Astrocyte (in vitro differentiated cells and primary cell): ENCODE data around the gene ACKR3. TPM values are rescaled to one million over a fixed set of nuclear protein-coding genes. Genes with fewer than 3 reads are reported as not detected.

Source experiments
- DNase-seq: peaks from one replicate; pipeline ENCODE4 v3.0.0-alpha.2; 2010; ENCODE audit warnings: low read depth
- FAIRE-seq: peaks from 2 replicates; lab custom pipeline; 2011; peaks lifted over from hg19 to GRCh38; lab: Jason Lieb, UNC
- H2AFZ ChIP-seq: 2 replicates; pipeline ENCODE4 v1.6.0; 2012; ENCODE audit warnings: low read depth, low read length, inconsistent platforms
- H3K27ac ChIP-seq: 2 replicates; pipeline ENCODE4 v1.5.1; 2011; ENCODE audit warnings: low read depth, low read length, inconsistent platforms
- H3K27me3 ChIP-seq: 2 replicates; pipeline ENCODE4 v1.6.0; 2011; ENCODE audit warnings: low read length, inconsistent platforms; ENCODE audit not compliant: insufficient read depth
- H3K36me3 ChIP-seq: 2 replicates; pipeline ENCODE4 v1.5.1; 2011; ENCODE audit warnings: low read length, inconsistent platforms; ENCODE audit not compliant: insufficient read depth
- H3K4me1 ChIP-seq: 2 replicates; pipeline ENCODE4 v1.5.1; 2011; ENCODE audit warnings: low read length, inconsistent platforms; ENCODE audit not compliant: insufficient read depth
- H3K4me2 ChIP-seq: 2 replicates; pipeline ENCODE4 v1.6.0; 2012; ENCODE audit warnings: low read length, inconsistent platforms
- H3K4me3 ChIP-seq: 2 replicates; pipeline ENCODE4 v1.5.1; 2011; ENCODE audit warnings: low read depth, mild to moderate bottlenecking, low read length, inconsistent platforms; ENCODE audit not compliant: insufficient read depth
- H3K79me2 ChIP-seq: 2 replicates; pipeline ENCODE4 v1.6.0; 2012; ENCODE audit warnings: mild to moderate bottlenecking, low read length, inconsistent platforms; ENCODE audit not compliant: insufficient read depth
- H3K9ac ChIP-seq: 2 replicates; pipeline ENCODE4 v1.6.0; 2012; ENCODE audit warnings: mild to moderate bottlenecking, low read length, inconsistent platforms
- H3K9me3 ChIP-seq: 2 replicates; pipeline ENCODE4 v1.5.1; 2012; ENCODE audit warnings: low read depth, mild to moderate bottlenecking, low read length, inconsistent platforms; ENCODE audit not compliant: insufficient read depth
- H4K20me1 ChIP-seq: 2 replicates; pipeline ENCODE4 v1.6.0; 2012; ENCODE audit warnings: low read length, inconsistent platforms; ENCODE audit not compliant: insufficient read depth
- H3K27ac Mint-ChIP-seq: one replicate; pipeline ENCODE4 v1.8.0; 2021; ENCODE audit warnings: mild to moderate bottlenecking, mixed read lengths; ENCODE audit not compliant: unreplicated experiment
- H3K27me3 Mint-ChIP-seq: one replicate; pipeline ENCODE4 v1.8.0; 2021; ENCODE audit warnings: low read depth, mixed read lengths; ENCODE audit not compliant: unreplicated experiment
- H3K36me3 Mint-ChIP-seq: one replicate; pipeline ENCODE4 v1.8.0; 2021; ENCODE audit warnings: low read depth, mixed read lengths; ENCODE audit not compliant: unreplicated experiment
- H3K4me1 Mint-ChIP-seq: one replicate; pipeline ENCODE4 v1.8.0; 2021; ENCODE audit warnings: low read depth, mixed read lengths; ENCODE audit not compliant: unreplicated experiment
- H3K4me3 Mint-ChIP-seq: one replicate; pipeline ENCODE4 v1.8.0; 2021; ENCODE audit warnings: mild to moderate bottlenecking, moderate library complexity, mixed read lengths; ENCODE audit not compliant: unreplicated experiment
- H3K9me3 Mint-ChIP-seq: one replicate; pipeline ENCODE4 v1.8.0; 2021; ENCODE audit warnings: mild to moderate bottlenecking, mixed read lengths; ENCODE audit not compliant: unreplicated experiment
- EZH2 ChIP-seq: IDR thresholded peaks from 2 replicates; pipeline ENCODE4 v1.6.1; 2012; ENCODE audit warnings: mild to moderate bottlenecking, low read length, inconsistent platforms; ENCODE audit not compliant: insufficient read depth
- total RNA-seq: library from RNA; stranded (reverse); gene quantifications from 2 replicates; pipeline ENCODE4 v1.2.1, GENCODE V29; 2021
- TF ChIP-seq, protein P1 (sequence below): IDR thresholded peaks from 2 replicates; pipeline ENCODE4 v1.5.1; 2011; ENCODE audit warnings: low read depth, mild to moderate bottlenecking, inconsistent platforms, low read length, moderate library complexity; ENCODE audit not compliant: insufficient read depth

The ACKR3 gene
- total RNA-seq, 1 donor from 2014 or later: 72.7 TPM

DNA sequence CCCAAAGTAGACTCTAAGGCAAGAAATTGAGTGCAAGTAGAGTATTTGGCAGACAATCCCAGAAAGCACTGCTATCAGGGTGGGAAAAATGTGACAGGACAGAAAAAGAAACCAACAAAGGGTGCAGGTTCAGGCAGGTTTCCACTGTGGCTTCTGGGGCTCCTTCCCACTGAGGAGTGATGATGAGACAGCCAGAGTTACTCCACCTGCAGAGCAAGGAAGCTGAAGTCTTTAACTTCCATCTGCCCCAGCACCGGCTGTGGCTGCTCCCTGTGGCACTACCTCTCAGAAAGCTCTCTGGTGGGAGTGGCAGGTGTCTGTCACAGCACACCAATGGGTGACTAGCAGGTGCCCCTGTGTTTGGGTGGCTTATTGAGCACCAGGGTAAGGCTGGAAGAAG, 37.6 kb upstream of the ACKR3 start:
- H3K4me1 Mint-ChIP-seq: peaks cover 25% of the 10 kb centered on the region
- peaks cover 4% of the 10 kb centered on the region for H3K9me3 Mint-ChIP-seq
- Histone ChIP-seq H2AFZ (no peak overlapping the region), H3K4me2 (no peak overlapping the region), H3K4me1 (peaks cover 13% of the 10 kb centered on the region), H3K27me3 (no peaks in the 10 kb centered on the region), H3K9me3 (no peaks in the 10 kb centered on the region), H4K20me1 (no peaks in the 10 kb centered on the region), H3K27ac (no peak overlapping the region), H3K79me2 (no peaks in the 10 kb centered on the region), H3K4me3 (no peak overlapping the region), H3K9ac (no peak overlapping the region), H3K36me3 (no peaks in the 10 kb centered on the region)
- no peak overlapping the region for H3K27ac Mint-ChIP-seq
- TF ChIP-seq, protein P1, sequence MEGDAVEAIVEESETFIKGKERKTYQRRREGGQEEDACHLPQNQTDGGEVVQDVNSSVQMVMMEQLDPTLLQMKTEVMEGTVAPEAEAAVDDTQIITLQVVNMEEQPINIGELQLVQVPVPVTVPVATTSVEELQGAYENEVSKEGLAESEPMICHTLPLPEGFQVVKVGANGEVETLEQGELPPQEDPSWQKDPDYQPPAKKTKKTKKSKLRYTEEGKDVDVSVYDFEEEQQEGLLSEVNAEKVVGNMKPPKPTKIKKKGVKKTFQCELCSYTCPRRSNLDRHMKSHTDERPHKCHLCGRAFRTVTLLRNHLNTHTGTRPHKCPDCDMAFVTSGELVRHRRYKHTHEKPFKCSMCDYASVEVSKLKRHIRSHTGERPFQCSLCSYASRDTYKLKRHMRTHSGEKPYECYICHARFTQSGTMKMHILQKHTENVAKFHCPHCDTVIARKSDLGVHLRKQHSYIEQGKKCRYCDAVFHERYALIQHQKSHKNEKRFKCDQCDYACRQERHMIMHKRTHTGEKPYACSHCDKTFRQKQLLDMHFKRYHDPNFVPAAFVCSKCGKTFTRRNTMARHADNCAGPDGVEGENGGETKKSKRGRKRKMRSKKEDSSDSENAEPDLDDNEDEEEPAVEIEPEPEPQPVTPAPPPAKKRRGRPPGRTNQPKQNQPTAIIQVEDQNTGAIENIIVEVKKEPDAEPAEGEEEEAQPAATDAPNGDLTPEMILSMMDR: no peak
- no peak for TF ChIP-seq EZH2
- DNase-seq (no peak), FAIRE-seq (no peak)
- no peak overlapping the region for H3K4me3 Mint-ChIP-seq
- peaks cover 2% of the 10 kb centered on the region for H3K36me3 Mint-ChIP-seq
- peaks cover 10% of the 10 kb centered on the region for H3K27me3 Mint-ChIP-seq

DNA sequence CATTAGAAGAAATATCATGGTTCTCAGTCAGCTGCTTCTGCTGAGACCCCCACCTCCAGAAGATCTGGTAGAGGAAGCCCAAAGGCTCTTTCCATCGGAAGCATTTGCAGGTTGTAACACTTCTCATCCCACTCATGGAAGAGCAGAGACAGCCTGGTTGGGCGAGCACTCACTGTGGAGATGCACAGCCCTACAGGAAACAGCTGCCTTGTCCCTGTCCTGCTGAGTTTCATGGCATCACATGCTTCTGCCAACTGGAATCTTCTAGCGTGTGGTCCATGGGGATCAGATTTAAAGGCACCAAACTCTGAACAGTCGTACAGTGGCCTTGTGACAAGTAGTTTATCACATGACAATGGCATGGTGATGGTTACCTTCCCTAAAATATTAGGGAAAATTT, 36.3 kb upstream of the ACKR3 start:
- Histone ChIP-seq H2AFZ (no peak overlapping the region), H3K9ac (no peak overlapping the region), H3K79me2 (no peaks in the 10 kb centered on the region), H3K36me3 (no peaks in the 10 kb centered on the region), H4K20me1 (no peaks in the 10 kb centered on the region), H3K4me2 (no peak overlapping the region), H3K9me3 (no peaks in the 10 kb centered on the region), H3K4me3 (no peak overlapping the region), H3K4me1 (peaks cover 13% of the 10 kb centered on the region), H3K27ac (no peak overlapping the region), H3K27me3 (no peaks in the 10 kb centered on the region)
- Mint-ChIP-seq H3K27me3 (peaks cover 12% of the 10 kb centered on the region), H3K4me1 (peaks cover 16% of the 10 kb centered on the region), H3K4me3 (no peak overlapping the region), H3K27ac (no peak overlapping the region), H3K36me3 (peaks cover 2% of the 10 kb centered on the region), H3K9me3 (peaks cover 6% of the 10 kb centered on the region)
- no peak for DNase-seq
- FAIRE-seq: no peak
- TF ChIP-seq EZH2: no peak
- TF ChIP-seq, protein P1: no peak

DNA sequence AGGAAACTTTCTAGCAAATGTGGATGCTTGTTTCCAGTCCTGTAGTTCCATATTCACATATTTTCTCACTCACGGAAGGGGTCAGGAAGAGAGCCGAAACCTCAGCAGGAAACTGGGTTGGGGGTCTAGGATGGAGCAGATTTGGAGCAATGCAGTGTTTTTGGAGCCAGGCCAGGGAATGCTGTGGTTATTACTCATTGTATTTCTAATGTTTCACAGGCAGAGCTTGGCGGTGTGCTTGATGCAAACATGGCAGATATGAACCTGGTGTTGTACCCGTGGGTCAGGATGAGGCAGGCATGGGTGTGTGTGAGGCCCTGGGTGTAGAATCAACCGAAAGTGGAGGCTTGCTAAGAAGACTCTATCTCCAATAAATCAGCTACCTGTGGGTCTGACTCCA, 34.6 kb upstream of the ACKR3 start:
- DNase-seq (peak; percentile 95), FAIRE-seq (no peak)
- H3K4me1 Mint-ChIP-seq: peaks cover 16% of the 10 kb centered on the region
- no peak for TF ChIP-seq EZH2
- H3K36me3 Mint-ChIP-seq: peaks cover 2% of the 10 kb centered on the region
- Histone ChIP-seq H3K4me3 (peak overlapping the region; percentile 5), H4K20me1 (no peaks in the 10 kb centered on the region), H3K4me2 (peak overlapping the region; percentile 50), H3K36me3 (no peaks in the 10 kb centered on the region), H3K4me1 (peaks cover 13% of the 10 kb centered on the region), H3K27ac (peak overlapping the region; percentile 58), H3K9me3 (no peaks in the 10 kb centered on the region), H2AFZ (peak overlapping the region; percentile 49), H3K79me2 (no peaks in the 10 kb centered on the region), H3K9ac (peak overlapping the region; percentile 26), H3K27me3 (no peaks in the 10 kb centered on the region)
- peak overlapping the region; percentile 58 for H3K4me3 Mint-ChIP-seq
- peaks cover 6% of the 10 kb centered on the region for H3K9me3 Mint-ChIP-seq
- H3K27ac Mint-ChIP-seq: peak overlapping the region; percentile 73
- H3K27me3 Mint-ChIP-seq: peaks cover 8% of the 10 kb centered on the region
